Glutamatergic neuron (in vitro differentiated cells): ENCODE results near the gene DOCK1. TPM values are rescaled to one million over a fixed set of nuclear protein-coding genes. Genes with fewer than 3 reads are reported as not detected.

Experiments
- DNase-seq: peaks from one replicate; pipeline ENCODE4 v3.0.0; 2022
- H3K27ac Mint-ChIP-seq: one replicate; pipeline ENCODE4 v1.8.0; 2020; ENCODE audit warnings: mild to moderate bottlenecking, mixed read lengths, inconsistent platforms; ENCODE audit not compliant: unreplicated experiment
- H3K27me3 Mint-ChIP-seq: one replicate; pipeline ENCODE4 v1.8.0; 2020; ENCODE audit warnings: mild to moderate bottlenecking, moderate library complexity, mixed read lengths, inconsistent platforms; ENCODE audit not compliant: unreplicated experiment
- H3K36me3 Mint-ChIP-seq: one replicate; pipeline ENCODE4 v1.8.0; 2020; ENCODE audit warnings: mild to moderate bottlenecking, mixed read lengths, inconsistent platforms; ENCODE audit not compliant: unreplicated experiment
- H3K4me1 Mint-ChIP-seq: one replicate; pipeline ENCODE4 v1.8.0; 2020; ENCODE audit warnings: mild to moderate bottlenecking, low read depth, mixed read lengths, inconsistent platforms; ENCODE audit not compliant: unreplicated experiment
- H3K4me3 Mint-ChIP-seq: one replicate; pipeline ENCODE4 v1.8.0; 2020; ENCODE audit warnings: mild to moderate bottlenecking, mixed read lengths, inconsistent platforms; ENCODE audit not compliant: unreplicated experiment
- H3K9me3 Mint-ChIP-seq: one replicate; pipeline ENCODE4 v1.8.0; 2020; ENCODE audit warnings: mild to moderate bottlenecking, moderate library complexity, mixed read lengths, inconsistent platforms; ENCODE audit not compliant: unreplicated experiment
- total RNA-seq: library from RNA; stranded (reverse); fragmentation: NEBNext Ultra II Directional; extraction: Animal tissue kit (Norgen Biotek cat#: 25700); gene quantifications from one replicate; pipeline ENCODE4 v1.2.1, GENCODE V29; 2021; ENCODE audit not compliant: unreplicated experiment
- TF ChIP-seq, protein P1 (sequence below): fragments of 200-600 bp; sonication (generic); IDR thresholded peaks from one replicate; pipeline ENCODE4 v1.5.0; 2021; ENCODE audit not compliant: partially characterized antibody, unreplicated experiment

DOCK1 gene
- total RNA-seq, 1 donor from 2014 or later: 19.7 TPM

DNA sequence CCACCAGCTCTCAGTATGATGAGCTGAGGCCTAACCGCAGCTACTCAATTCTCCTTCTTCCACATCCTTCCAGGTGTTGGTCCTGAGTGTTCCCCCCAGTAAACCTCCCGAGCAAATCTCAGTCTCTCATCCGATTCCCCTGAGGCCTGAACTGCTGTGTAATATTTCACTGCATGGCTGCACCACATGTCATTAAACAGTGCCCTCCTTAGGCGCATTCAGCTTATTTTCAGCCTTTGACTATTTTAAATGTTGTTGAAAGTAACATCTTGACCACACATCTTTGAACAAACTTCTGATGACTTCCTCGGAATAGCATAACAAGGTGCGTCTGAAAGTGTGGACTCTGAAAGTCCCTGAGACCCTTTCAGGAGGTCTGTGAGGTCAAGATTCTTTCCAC is 581.1 kb downstream of the DOCK1 start:
- H3K36me3 Mint-ChIP-seq: no peaks in the 10 kb centered on the region
- TF ChIP-seq, protein P1, sequence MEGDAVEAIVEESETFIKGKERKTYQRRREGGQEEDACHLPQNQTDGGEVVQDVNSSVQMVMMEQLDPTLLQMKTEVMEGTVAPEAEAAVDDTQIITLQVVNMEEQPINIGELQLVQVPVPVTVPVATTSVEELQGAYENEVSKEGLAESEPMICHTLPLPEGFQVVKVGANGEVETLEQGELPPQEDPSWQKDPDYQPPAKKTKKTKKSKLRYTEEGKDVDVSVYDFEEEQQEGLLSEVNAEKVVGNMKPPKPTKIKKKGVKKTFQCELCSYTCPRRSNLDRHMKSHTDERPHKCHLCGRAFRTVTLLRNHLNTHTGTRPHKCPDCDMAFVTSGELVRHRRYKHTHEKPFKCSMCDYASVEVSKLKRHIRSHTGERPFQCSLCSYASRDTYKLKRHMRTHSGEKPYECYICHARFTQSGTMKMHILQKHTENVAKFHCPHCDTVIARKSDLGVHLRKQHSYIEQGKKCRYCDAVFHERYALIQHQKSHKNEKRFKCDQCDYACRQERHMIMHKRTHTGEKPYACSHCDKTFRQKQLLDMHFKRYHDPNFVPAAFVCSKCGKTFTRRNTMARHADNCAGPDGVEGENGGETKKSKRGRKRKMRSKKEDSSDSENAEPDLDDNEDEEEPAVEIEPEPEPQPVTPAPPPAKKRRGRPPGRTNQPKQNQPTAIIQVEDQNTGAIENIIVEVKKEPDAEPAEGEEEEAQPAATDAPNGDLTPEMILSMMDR: no peak
- no peak for DNase-seq
- no peaks in the 10 kb centered on the region for H3K9me3 Mint-ChIP-seq
- no peak overlapping the region for H3K27ac Mint-ChIP-seq
- H3K4me1 Mint-ChIP-seq: peaks cover 5% of the 10 kb centered on the region
- H3K4me3 Mint-ChIP-seq: no peak overlapping the region
- peaks cover 3% of the 10 kb centered on the region for H3K27me3 Mint-ChIP-seq

DNA sequence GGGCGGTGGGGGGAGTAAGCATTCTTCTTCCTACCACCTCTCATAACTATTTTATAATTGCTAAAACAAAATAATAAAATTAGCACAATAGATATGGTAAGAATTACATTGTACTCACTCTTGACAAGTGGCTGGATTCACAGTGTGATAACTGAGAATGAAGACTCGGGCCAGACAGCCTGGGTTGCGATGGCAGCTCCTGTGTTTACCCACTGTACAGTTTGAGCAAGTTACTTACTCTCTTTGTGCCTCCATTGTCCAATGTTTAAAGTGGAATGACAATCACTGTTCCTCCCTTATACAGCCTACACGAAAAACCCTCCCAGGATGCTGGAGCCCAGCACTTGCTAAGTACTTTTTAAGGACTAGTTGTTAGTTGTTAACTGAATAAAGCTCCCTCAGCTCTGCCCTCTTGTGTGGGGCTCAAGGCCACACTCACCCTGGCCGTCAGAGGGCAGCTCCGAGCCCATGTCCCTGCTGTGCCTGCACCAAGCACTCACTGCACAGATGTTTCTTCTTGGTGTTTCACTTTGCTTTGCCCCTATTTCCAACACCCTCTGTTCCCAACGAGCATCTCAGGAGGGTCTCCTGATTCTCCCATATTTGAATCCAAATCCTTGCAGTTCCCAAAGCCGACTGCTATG is 587.5 kb downstream of the DOCK1 start:
- no peaks in the 10 kb centered on the region for H3K36me3 Mint-ChIP-seq
- H3K27me3 Mint-ChIP-seq: peaks cover 4% of the 10 kb centered on the region
- TF ChIP-seq, protein P1: no peak
- no peak overlapping the region for H3K4me3 Mint-ChIP-seq
- DNase-seq: no peak
- no peak overlapping the region for H3K27ac Mint-ChIP-seq
- peaks cover 2% of the 10 kb centered on the region for H3K9me3 Mint-ChIP-seq
- peaks cover 16% of the 10 kb centered on the region for H3K4me1 Mint-ChIP-seq

DNA sequence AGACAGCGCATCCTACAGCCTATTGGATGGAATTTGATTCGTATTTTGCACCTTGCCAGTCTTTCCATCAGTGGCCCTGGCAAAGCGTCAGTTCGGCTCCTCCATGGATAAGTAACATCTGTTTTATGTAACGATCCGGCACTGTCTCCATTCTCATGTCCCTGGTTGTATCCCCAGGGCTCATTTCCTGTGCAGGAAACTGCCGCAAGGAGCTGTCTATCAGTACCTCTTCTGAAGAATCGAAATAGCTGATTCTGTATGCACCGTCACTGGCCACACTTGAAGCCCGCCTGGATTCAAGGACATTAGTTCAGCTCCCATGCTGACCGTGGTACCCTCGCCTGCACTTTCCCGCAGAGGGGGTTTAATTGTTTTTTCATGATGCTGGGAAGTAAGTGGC is 590.8 kb downstream of the DOCK1 start:
- no peak overlapping the region for H3K4me3 Mint-ChIP-seq
- TF ChIP-seq, protein P1: no peak
- H3K27me3 Mint-ChIP-seq: peaks cover 4% of the 10 kb centered on the region
- H3K9me3 Mint-ChIP-seq: peaks cover 2% of the 10 kb centered on the region
- H3K27ac Mint-ChIP-seq: no peak overlapping the region
- peaks cover 16% of the 10 kb centered on the region for H3K4me1 Mint-ChIP-seq
- H3K36me3 Mint-ChIP-seq: no peaks in the 10 kb centered on the region
- no peak for DNase-seq

GRCh38 chr10:127497685-127498084 is 592.5 kb downstream of the DOCK1 start:
- Mint-ChIP-seq H3K4me1 (peaks cover 14% of the 10 kb centered on the region), H3K4me3 (no peak overlapping the region)
- TF ChIP-seq, protein P1: no peak

GRCh38 chr10:127498087-127498486 is 592.9 kb downstream of the DOCK1 start:
- no peaks in the 10 kb centered on the region for H3K36me3 Mint-ChIP-seq
- TF ChIP-seq, protein P1: no peak
- H3K9me3 Mint-ChIP-seq: peaks cover 2% of the 10 kb centered on the region
- DNase-seq: no peak
- H3K4me3 Mint-ChIP-seq: no peak overlapping the region
- peaks cover 4% of the 10 kb centered on the region for H3K27me3 Mint-ChIP-seq
- H3K27ac Mint-ChIP-seq: no peak overlapping the region
- peaks cover 14% of the 10 kb centered on the region for H3K4me1 Mint-ChIP-seq

More at GRCh38 chr10:127497685-127498084, 592.5 kb downstream of the DOCK1 start:
- Mint-ChIP-seq H3K36me3 (no peaks in the 10 kb centered on the region), H3K9me3 (peaks cover 2% of the 10 kb centered on the region), H3K27ac (no peak overlapping the region), H3K27me3 (peaks cover 4% of the 10 kb centered on the region)
- no peak for DNase-seq
